PFSK-1 (cell line): ENCODE data around the gene CLDN6.

Experiments
- POLR2AphosphoS5 ChIP-seq: IDR thresholded peaks from 2 replicates; pipeline ENCODE4 v1.6.1; 2012; ENCODE audit warnings: low read depth, mild to moderate bottlenecking, control low read depth, low read length, moderate library complexity
- TAF1 ChIP-seq: IDR thresholded peaks from 2 replicates; pipeline ENCODE4 v1.6.1; 2012; ENCODE audit warnings: low read length, control low read depth, borderline replicate concordance; ENCODE audit not compliant: insufficient read depth
- TF ChIP-seq, protein P1 (sequence below), 2 experiments: IDR thresholded peaks; 2 replicates each; pipeline versions ENCODE4 v1.6.1 to v1.8.0; 2011 to 2012; ENCODE audit warnings: low read depth in 2 of 2, low read length in 2 of 2, control low read depth in 1 of 2, inconsistent platforms in 1 of 2, mild to moderate bottlenecking in 1 of 2, moderate library complexity in 1 of 2; ENCODE audit not compliant: insufficient read depth in 1 of 2

DNA sequence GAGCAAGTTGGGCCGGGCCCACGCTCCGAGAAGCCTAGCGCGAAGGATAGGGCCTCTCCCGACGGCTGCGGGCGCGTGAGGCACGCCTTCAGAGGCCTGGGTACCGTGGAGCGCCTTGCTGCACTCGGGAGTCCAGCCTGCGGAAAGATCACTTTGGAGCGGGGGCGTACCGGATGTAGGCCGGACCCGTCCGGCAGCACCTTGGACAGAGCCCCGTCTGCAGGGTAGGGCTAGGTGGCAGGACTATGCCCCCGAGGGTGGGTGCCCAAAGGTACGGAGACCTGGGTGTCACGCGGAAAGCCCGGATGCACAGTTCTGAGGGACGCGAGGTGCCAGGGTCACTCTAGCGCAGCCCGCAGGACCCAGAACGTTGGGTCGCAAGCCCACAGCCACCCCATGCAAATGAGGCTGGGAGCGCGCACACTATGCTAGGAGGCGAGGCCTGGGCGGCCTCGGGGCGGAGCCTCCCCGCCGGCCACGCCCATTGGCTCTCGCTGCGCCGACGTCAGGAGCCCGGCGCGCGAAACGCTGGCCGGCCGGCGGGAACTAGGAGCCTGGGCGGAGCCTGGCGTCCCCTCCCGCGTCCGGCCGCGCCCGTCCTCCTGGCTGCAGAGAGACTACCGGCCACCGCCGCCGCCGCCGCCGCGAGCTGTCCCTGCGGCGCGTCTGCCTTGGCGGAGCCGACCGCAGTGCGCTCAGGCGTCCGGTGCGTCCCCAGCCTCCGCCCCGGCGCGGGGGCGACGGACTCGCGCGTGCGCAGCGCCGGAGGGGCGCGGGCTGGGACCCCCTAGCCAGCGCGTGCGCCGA lies 49.0 kb downstream of the CLDN6 start, which contains the start of gene PAQR4:
- TF ChIP-seq, protein P1, sequence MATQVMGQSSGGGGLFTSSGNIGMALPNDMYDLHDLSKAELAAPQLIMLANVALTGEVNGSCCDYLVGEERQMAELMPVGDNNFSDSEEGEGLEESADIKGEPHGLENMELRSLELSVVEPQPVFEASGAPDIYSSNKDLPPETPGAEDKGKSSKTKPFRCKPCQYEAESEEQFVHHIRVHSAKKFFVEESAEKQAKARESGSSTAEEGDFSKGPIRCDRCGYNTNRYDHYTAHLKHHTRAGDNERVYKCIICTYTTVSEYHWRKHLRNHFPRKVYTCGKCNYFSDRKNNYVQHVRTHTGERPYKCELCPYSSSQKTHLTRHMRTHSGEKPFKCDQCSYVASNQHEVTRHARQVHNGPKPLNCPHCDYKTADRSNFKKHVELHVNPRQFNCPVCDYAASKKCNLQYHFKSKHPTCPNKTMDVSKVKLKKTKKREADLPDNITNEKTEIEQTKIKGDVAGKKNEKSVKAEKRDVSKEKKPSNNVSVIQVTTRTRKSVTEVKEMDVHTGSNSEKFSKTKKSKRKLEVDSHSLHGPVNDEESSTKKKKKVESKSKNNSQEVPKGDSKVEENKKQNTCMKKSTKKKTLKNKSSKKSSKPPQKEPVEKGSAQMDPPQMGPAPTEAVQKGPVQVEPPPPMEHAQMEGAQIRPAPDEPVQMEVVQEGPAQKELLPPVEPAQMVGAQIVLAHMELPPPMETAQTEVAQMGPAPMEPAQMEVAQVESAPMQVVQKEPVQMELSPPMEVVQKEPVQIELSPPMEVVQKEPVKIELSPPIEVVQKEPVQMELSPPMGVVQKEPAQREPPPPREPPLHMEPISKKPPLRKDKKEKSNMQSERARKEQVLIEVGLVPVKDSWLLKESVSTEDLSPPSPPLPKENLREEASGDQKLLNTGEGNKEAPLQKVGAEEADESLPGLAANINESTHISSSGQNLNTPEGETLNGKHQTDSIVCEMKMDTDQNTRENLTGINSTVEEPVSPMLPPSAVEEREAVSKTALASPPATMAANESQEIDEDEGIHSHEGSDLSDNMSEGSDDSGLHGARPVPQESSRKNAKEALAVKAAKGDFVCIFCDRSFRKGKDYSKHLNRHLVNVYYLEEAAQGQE (IDR thresholded peaks at IDR 0.05; ENCODE audit: insufficient read depth in 1 of 2, low read depth in 2 of 2, low read length in 2 of 2), result peak; percentile 99 to 100
- TF ChIP-seq POLR2AphosphoS5, result no peak; the same call in 1 of the 2 replicates
- TF ChIP-seq TAF1, result peak; percentile 43
